ENCODE data around the gene SGSH. TPM values are rescaled to one million over a fixed set of nuclear protein-coding genes. Genes with fewer than 3 reads are reported as not detected.
"Not testable (repeated sequence)": the region's sequence is repeated elsewhere in the genome, so short reads cannot be mapped to it uniquely, and the experiment has no call there.

The SGSH gene
- total and polyA plus RNA-seq, 5 experiments from 2014 or later = 20.1 to 143 (median 36.5) TPM

GRCh38 chr17:80261159-80261894 is 41.2 kb upstream of the SGSH start:
- H3K9me3 Mint-ChIP-seq = no peaks in the 10 kb centered on the region
- peak overlapping the region; percentile 83 to 99 (median 92) for H3K4me3 Mint-ChIP-seq
- peak; percentile 49 to 88 (median 74) for DNase-seq
- H3K36me3 Mint-ChIP-seq = peaks cover 4 to 9% (median 5%) of the 10 kb centered on the region in 3 donors
- peaks cover 16 to 53% (median 47%) of the 10 kb centered on the region in 4 donors for H3K4me1 Mint-ChIP-seq
- POLR2A ChIA-PET = interaction anchor here (1.2 to 6.3 kb wide), 6 partner anchors 11 to 160 kb away, joined by 3 to 50 read pairs (median 6); partner anchors contain the start of genes GAA, SGSH and SLC26A11
- H3K27me3 Mint-ChIP-seq = peaks cover 0 to 2% (median 0%) of the 10 kb centered on the region in 5 donors
- ATAC-seq = peak; percentile 31 to 63
- H3K27ac Mint-ChIP-seq = peak overlapping the region; percentile 86 to 98 (median 94)

GRCh38 chr17:80260791-80261158 is 40.6 kb upstream of the SGSH start, which contains the start of gene RNF213:
Gene RNF213 (plus strand): TSS chr17:80260852. CDS start chr17:80263682, 2,830 bp downstream.
- Mint-ChIP-seq H3K27me3 (peaks cover 0 to 2% (median 0%) of the 10 kb centered on the region in 5 donors), H3K4me1 (peaks cover 14 to 50% (median 43%) of the 10 kb centered on the region in 4 donors), H3K4me3 (peak within 1 kb of the TSS; percentile 85 to 99 (median 95)), H3K36me3 (peaks cover 3 to 6% (median 3%) of the 10 kb centered on the region in 3 donors), H3K27ac (peak within 1 kb of the TSS; percentile 94 to 98 (median 96)), H3K9me3 (no peaks in the 10 kb centered on the region)
- peak; percentile 40 to 46 for ATAC-seq
- DNase-seq = peak; percentile 43 to 80 (median 62)
- POLR2A ChIA-PET = interaction anchor here (0.6 to 6.3 kb wide), 7 partner anchors 11 to 159 kb away, joined by 3 to 50 read pairs (median 4); partner anchors contain the start of gene GAA

GRCh38 chr17:80260069-80260535 is 40.0 kb upstream of the SGSH start:
- peaks cover 0 to 2% (median 0%) of the 10 kb centered on the region in 3 donors for H3K36me3 Mint-ChIP-seq
- POLR2A ChIA-PET = interaction anchor here (0.6 to 5.2 kb wide), 4 partner anchors 12 to 159 kb away, joined by 3 to 50 read pairs (median 4); partner anchors contain the start of gene GAA
- H3K9me3 Mint-ChIP-seq = no peaks in the 10 kb centered on the region
- peak; percentile 55 to 69 for ATAC-seq
- peaks cover 10 to 47% (median 37%) of the 10 kb centered on the region in 4 donors for H3K4me1 Mint-ChIP-seq
- peak overlapping the region; percentile 91 to 97 (median 96) for H3K27ac Mint-ChIP-seq
- H3K27me3 Mint-ChIP-seq = peaks cover 0 to 2% (median 0%) of the 10 kb centered on the region in 5 donors
- peak overlapping the region; percentile 83 to 98 (median 90) for H3K4me3 Mint-ChIP-seq
- DNase-seq = peak; percentile 66 to 87 (median 76)

DNA sequence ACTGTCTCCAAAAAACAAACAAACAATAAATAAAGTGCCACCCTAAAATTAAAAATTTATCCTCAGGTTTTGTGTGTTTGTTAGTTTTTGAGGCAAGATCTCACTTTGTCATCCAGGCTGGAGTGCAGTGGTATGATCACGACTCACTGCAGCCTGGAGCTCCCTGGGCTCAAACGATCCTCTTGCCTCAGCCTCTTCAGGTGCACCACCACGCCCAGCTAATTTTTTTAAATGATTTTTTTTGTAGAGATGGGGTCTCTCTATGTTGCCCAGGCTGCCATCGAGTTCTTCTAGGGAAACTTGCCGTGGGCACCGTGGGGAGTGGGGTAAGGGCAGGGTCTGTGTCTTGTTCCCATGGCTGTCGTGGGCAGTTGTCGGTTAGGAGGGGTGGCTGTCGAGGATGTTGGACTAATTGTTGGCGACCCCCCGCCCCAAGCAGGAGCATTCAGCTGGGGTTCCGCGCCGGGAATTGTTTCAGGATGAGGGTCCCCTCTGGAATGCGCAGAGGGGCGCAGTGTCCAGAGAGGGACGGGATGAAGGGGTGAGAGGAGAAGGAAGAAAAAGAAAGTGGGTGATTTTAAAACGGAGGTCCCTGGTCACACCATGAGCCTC is 39.4 kb upstream of the SGSH start:
- DNase-seq = peak in 1 of 10 donors; percentile 48

GRCh38 chr17:80258296-80258695 is 38.2 kb upstream of the SGSH start:
- POLR2A ChIA-PET = interaction anchor here (0.6 to 1.8 kb wide), 2 partner anchors 29 to 62 kb away, joined by 4 to 6 read pairs; no protein-coding TSS in a partner anchor
- peaks cover 3 to 49% (median 34%) of the 10 kb centered on the region in 4 donors for H3K4me1 Mint-ChIP-seq
- H3K27me3 Mint-ChIP-seq = not testable (repeated sequence)

More for the DNA sequence above, 39.4 kb upstream of the SGSH start:
- Mint-ChIP-seq H3K4me1 (peaks cover 8 to 47% (median 34%) of the 10 kb centered on the region in 4 donors), H3K4me3 (peak overlapping the region; percentile 83 to 98 (median 90)), H3K36me3 (peaks cover 0 to 2% (median 0%) of the 10 kb centered on the region in 3 donors), H3K9me3 (no peaks in the 10 kb centered on the region), H3K27ac (peak overlapping the region; percentile 91 to 97 (median 96)), H3K27me3 (peaks cover 0 to 2% (median 0%) of the 10 kb centered on the region in 5 donors)
- no peak for ATAC-seq
- POLR2A ChIA-PET = interaction anchor here (1.0 to 1.8 kb wide), 2 partner anchors 63 to 158 kb away, joined by 4 to 6 read pairs; partner anchors contain the start of gene GAA

DNA sequence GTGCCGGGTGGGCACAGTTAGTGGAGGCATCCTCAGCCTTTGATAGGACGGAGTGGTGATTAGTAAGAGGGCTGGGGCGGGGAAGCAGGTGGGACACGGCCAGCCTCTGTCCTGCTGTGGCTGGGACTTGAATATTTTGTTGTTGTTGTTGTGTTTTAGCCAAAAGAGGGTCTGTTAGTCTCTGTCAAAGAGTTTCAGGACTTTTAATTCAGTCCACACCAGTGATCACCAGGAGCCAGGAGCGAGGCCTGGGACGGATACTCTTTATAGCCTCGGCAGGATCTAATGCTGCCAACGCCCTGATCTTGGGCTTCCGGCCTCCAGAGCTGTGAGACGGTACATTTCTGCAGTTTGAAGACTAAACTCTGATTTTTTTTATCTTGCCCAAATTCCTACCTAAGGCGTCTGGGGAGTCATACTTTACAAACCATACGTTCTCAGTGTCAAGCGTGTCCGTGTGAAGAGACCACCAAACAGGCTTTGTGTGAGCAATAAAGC is 37.6 kb upstream of the SGSH start:
- ATAC-seq = no peak
- POLR2A ChIA-PET = interaction anchor here (0.6 to 1.8 kb wide), 2 partner anchors 30 to 61 kb away, joined by 4 to 6 read pairs; no protein-coding TSS in a partner anchor
- H3K4me1 Mint-ChIP-seq = peaks cover 3 to 54% (median 32%) of the 10 kb centered on the region in 4 donors

More at GRCh38 chr17:80258296-80258695, 38.2 kb upstream of the SGSH start:
- H3K9me3 Mint-ChIP-seq, H3K36me3 Mint-ChIP-seq, ATAC-seq: not testable (repeated sequence)
- DNase-seq = peak in 1 of 10 donors; percentile 42
- H3K4me3 Mint-ChIP-seq = peak overlapping the region in 8 of 10 donors; percentile 28 to 93 (median 83)
- H3K27ac Mint-ChIP-seq = peak overlapping the region; percentile 2 to 97 (median 96)

DNA sequence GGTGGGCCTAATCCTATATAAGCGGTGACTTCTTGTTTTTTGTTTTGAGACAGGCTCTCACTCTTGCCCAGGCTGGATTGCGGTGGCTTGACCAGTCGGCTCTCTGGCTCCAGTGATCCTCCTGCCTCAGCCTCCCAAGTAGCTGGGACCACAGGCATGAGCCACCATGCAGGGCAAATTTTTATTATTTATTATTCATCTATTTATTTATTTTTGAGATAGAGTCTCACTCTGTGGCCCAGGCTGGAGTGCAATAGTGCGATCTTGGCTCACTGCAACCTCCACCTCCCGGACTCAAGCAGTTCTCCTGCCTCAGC is 35.9 kb upstream of the SGSH start:
- no peaks in the 10 kb centered on the region for H3K27me3 Mint-ChIP-seq
- POLR2A ChIA-PET = no interaction called here
- H3K27ac Mint-ChIP-seq = peak overlapping the region in 2 of 10 donors; percentile 36 to 40
- no peak overlapping the region for H3K4me3 Mint-ChIP-seq
- no peak for ATAC-seq
- H3K36me3 Mint-ChIP-seq = peaks cover 0 to 3% (median 0%) of the 10 kb centered on the region in 3 donors
- H3K4me1 Mint-ChIP-seq = peaks cover 3 to 46% (median 22%) of the 10 kb centered on the region in 4 donors
- DNase-seq = no peak
- no peaks in the 10 kb centered on the region for H3K9me3 Mint-ChIP-seq

More for the DNA sequence above, 37.6 kb upstream of the SGSH start:
- Mint-ChIP-seq H3K4me3 (peak overlapping the region in 4 of 10 donors; percentile 5 to 92 (median 78)), H3K27me3 (peaks cover 0 to 2% (median 0%) of the 10 kb centered on the region in 5 donors), H3K9me3 (no peaks in the 10 kb centered on the region), H3K27ac (peak overlapping the region; percentile 28 to 97 (median 95)), H3K36me3 (no peaks in the 10 kb centered on the region)
- DNase-seq = peak in 1 of 10 donors; percentile 52

GRCh38 chr17:80254396-80255251 is 34.5 kb upstream of the SGSH start:
- H3K4me3 Mint-ChIP-seq = peak overlapping the region in 1 of 10 donors; percentile 47
- H3K9me3 Mint-ChIP-seq = no peaks in the 10 kb centered on the region
- POLR2A ChIA-PET = no interaction called here
- no peak for ATAC-seq
- H3K27ac Mint-ChIP-seq = peak overlapping the region in 9 of 10 donors; percentile 22 to 82 (median 51)
- peaks cover 0 to 5% (median 0%) of the 10 kb centered on the region in 3 donors for H3K36me3 Mint-ChIP-seq
- H3K27me3 Mint-ChIP-seq = no peaks in the 10 kb centered on the region
- H3K4me1 Mint-ChIP-seq = peaks cover under 1 to 44% (median 18%) of the 10 kb centered on the region in 4 donors
- DNase-seq = peak in 1 of 10 donors; percentile 53

GRCh38 chr17:80253631-80254395 is 33.7 kb upstream of the SGSH start:
- H3K4me1 Mint-ChIP-seq = peaks cover 0 to 37% (median 15%) of the 10 kb centered on the region in 4 donors
- H3K27me3 Mint-ChIP-seq = no peaks in the 10 kb centered on the region
- POLR2A ChIA-PET = no interaction called here
- no peaks in the 10 kb centered on the region for H3K9me3 Mint-ChIP-seq
- H3K27ac Mint-ChIP-seq = peak overlapping the region in 7 of 10 donors; percentile 22 to 82 (median 51)
- peak in 1 of 10 donors; percentile 49 for DNase-seq
- no peak overlapping the region for H3K4me3 Mint-ChIP-seq
- no peak for ATAC-seq
- H3K36me3 Mint-ChIP-seq = peaks cover 0 to 5% (median 3%) of the 10 kb centered on the region in 3 donors

DNA sequence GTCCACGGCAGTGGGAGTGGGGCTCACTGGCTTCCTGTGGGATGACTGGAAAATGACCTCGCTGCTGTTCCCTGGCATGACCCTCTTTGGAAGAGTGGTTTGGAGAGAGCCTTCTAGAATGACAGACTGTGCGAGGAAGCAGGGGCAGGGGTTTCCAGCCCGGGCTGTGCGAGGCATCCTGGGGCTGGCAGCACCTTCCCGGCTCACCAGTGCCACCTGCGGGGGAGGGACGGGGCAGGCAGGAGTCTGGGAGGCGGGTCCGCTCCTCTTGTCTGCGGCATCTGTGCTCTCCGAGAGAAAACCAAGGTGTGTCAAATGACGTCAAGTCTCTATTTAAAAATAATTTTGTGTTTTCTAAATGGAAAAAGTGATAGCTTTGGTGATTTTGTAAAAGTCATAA is 32.7 kb upstream of the SGSH start:
- H3K27ac Mint-ChIP-seq = peak overlapping the region in 6 of 10 donors; percentile 43 to 77 (median 61)

More for the DNA sequence above, 32.7 kb upstream of the SGSH start:
- ATAC-seq = peak; percentile 100
- POLR2A ChIA-PET = interaction anchor here (0.8 to 1.3 kb wide), 3 partner anchors 11 to 57 kb away, joined by 3 to 4 read pairs (median 3); no protein-coding TSS in a partner anchor
- Mint-ChIP-seq H3K36me3 (peaks cover 0 to 5% (median 3%) of the 10 kb centered on the region in 3 donors), H3K4me3 (peak overlapping the region in 1 of 10 donors; percentile 14), H3K9me3 (no peaks in the 10 kb centered on the region), H3K27me3 (no peaks in the 10 kb centered on the region), H3K4me1 (peaks cover 0 to 29% (median 12%) of the 10 kb centered on the region in 4 donors)
- peak; percentile 76 to 92 (median 84) for DNase-seq
